K562 (cell line): Measurements from ENCODE around the gene CD40. TPM values are rescaled to one million over a fixed set of nuclear protein-coding genes. Genes with fewer than 3 reads are reported as not detected.

Experiments used
- ATAC-seq: fragments of 200-7000 bp; cut with Tn5 transposase; 3 replicates; pipeline ENCODE4 v1.9.1; 2020; ENCODE audit warnings: moderate library complexity
- BruUV-seq: library from RNA; stranded (reverse); fragments of 400-500 nt; replicated peaks from 2 replicates; lab custom pipeline; 2021; lab: Mats Ljungman, UMichigan
- CTCF ChIA-PET: fragments of 300-600 bp; formaldehyde crosslinking; extraction: SDS; loops from one replicate; lab custom pipeline; 2021; ENCODE audit warnings: low intra/inter-chr PET ratio; lab: Yijun Ruan, JAX
- POLR2A ChIA-PET: fragments of 300-600, 350-650 bp; sonication (Branson Sonifier 250); formaldehyde crosslinking; extraction: SDS; loops from one replicate; lab custom pipeline; 2021; ENCODE audit warnings: antibody characterized with exemption, inconsistent platforms; lab: Yijun Ruan, JAX
- DNase-seq, 4 experiments: peaks; one replicate each; pipeline versions ENCODE4 v3.0.0 to v3.0.0-alpha.2; 2011 to 2018; ENCODE audit warnings: low spot score in 3 of 4, mixed read lengths in 3 of 4; ENCODE audit errors: extremely low read depth in 1 of 4
- FAIRE-seq: peaks from 2 replicates; lab custom pipeline; 2011; peaks lifted over from hg19 to GRCh38; lab: Jason Lieb, UNC
- H2AFZ ChIP-seq: 2 replicates; pipeline ENCODE4 v1.6.0; 2011; ENCODE audit warnings: low read depth, low read length, control low read depth, inconsistent platforms
- H3K27ac ChIP-seq: fragments of 200-600 bp; 3 replicates; pipeline ENCODE4 v1.8.0; 2011; ENCODE audit warnings: low read depth, mild to moderate bottlenecking, control low read depth, inconsistent platforms, low read length, moderate library complexity, mixed read lengths; ENCODE audit errors: extremely low read depth
- H3K27me3 ChIP-seq, 2 experiments: fragments of 300-600 bp in 1 of 2; 2 replicates in 1 of 2; 3 replicates in 1 of 2; pipeline versions ENCODE4 v1.6.0 to v1.8.0; 2011; ENCODE audit warnings: inconsistent platforms in 2 of 2, low read length in 2 of 2, mild to moderate bottlenecking in 1 of 2, mixed read lengths in 1 of 2, moderate library complexity in 1 of 2; ENCODE audit not compliant: control insufficient read depth in 2 of 2, insufficient read depth in 2 of 2
- H3K36me3 ChIP-seq: fragments of 300-600 bp; 3 replicates; pipeline ENCODE4 v1.8.0; 2011; ENCODE audit warnings: mild to moderate bottlenecking, low read length, inconsistent platforms; ENCODE audit not compliant: control insufficient read depth, insufficient read depth
- H3K4me1 ChIP-seq, 2 experiments: fragments of 200-600 bp in 1 of 2; replicated peaks in 1 of 2; 2 replicates in 1 of 2; 3 replicates in 1 of 2; pipeline versions ENCODE4 v1.5.1 to v1.8.0; 2011; ENCODE audit warnings: inconsistent platforms in 2 of 2, low read length in 2 of 2, mild to moderate bottlenecking in 1 of 2, mixed read lengths in 1 of 2, moderate library complexity in 1 of 2; ENCODE audit not compliant: control insufficient read depth in 2 of 2, insufficient read depth in 2 of 2
- H3K4me2 ChIP-seq: 2 replicates; pipeline ENCODE4 v1.6.1; 2011; ENCODE audit warnings: low read length, control low read depth, inconsistent platforms, mixed read lengths; ENCODE audit not compliant: insufficient read depth
- H3K4me3 ChIP-seq: fragments of 200-600 bp; sonication (generic), shearing (Covaris generic); 2 replicates; pipeline ENCODE4 v1.5.1; 2016; ENCODE audit warnings: control low read depth, inconsistent platforms
- H3K79me2 ChIP-seq: fragments of 200-600 bp; 3 replicates; pipeline ENCODE4 v1.8.0; 2011; ENCODE audit warnings: low read length, inconsistent platforms; ENCODE audit not compliant: control insufficient read depth, insufficient read depth
- H3K9ac ChIP-seq, 2 experiments: 2 replicates each; pipeline versions ENCODE4 v1.6.0 to v1.6.1; 2011; ENCODE audit warnings: low read depth in 2 of 2, low read length in 2 of 2, control low read depth in 1 of 2, inconsistent platforms in 1 of 2, mild to moderate bottlenecking in 1 of 2, mixed read lengths in 1 of 2; ENCODE audit not compliant: insufficient read depth in 1 of 2
- H3K9me1 ChIP-seq: one replicate; pipeline ENCODE4 v1.6.0; 2011; ENCODE audit warnings: inconsistent platforms, mild to moderate bottlenecking, low read length, moderate library complexity; ENCODE audit not compliant: control insufficient read depth, insufficient read depth
- H3K9me3 ChIP-seq: replicated peaks from 2 replicates; pipeline ENCODE4 v1.5.1; 2011; ENCODE audit warnings: low read depth, low read length, inconsistent platforms; ENCODE audit not compliant: control insufficient read depth, insufficient read depth
- H4K20me1 ChIP-seq: replicated peaks from 2 replicates; pipeline ENCODE4 v1.6.1; 2011; ENCODE audit warnings: low read length, inconsistent platforms, mixed read lengths; ENCODE audit not compliant: control insufficient read depth, insufficient read depth
- AFF4 ChIP-seq: sonication (generic); formaldehyde crosslinking; IDR thresholded peaks from 2 replicates; pipeline ENCODE4 v1.8.0; 2023; ENCODE audit warnings: mild to moderate bottlenecking, missing genetic modification reagents
- ARID3B ChIP-seq: fragments of 250-450 bp; sonication (Bioruptor Pico); IDR thresholded peaks from 2 replicates; pipeline ENCODE4 v1.4.0; 2020; ENCODE audit warnings: borderline replicate concordance
- CBX8 ChIP-seq: fragments of 200-600 bp; sonication (generic); IDR thresholded peaks from 2 replicates; pipeline ENCODE4 v1.6.1; 2012; ENCODE audit warnings: borderline replicate concordance, mixed run types, low read depth, mild to moderate bottlenecking, moderate library complexity, mixed read lengths, low read length, control low read depth, inconsistent platforms; ENCODE audit not compliant: poor library complexity, severe bottlenecking; ENCODE audit errors: extremely low read depth
- HCFC1 ChIP-seq: IDR thresholded peaks from 2 replicates; pipeline ENCODE4 v1.6.1; 2012; ENCODE audit warnings: low read depth, low read length, improper control_type of control experiment
- NCOA2 ChIP-seq, 2 experiments: fragments of 450-650 bp; IDR thresholded peaks; 2 replicates each; pipeline ENCODE4 v1.6.1; 2018; ENCODE audit warnings: mild to moderate bottlenecking in 2 of 2, moderate library complexity in 1 of 2; ENCODE audit not compliant: partially characterized antibody in 2 of 2
- PHTF2 ChIP-seq: fragments of 250-450 bp; sonication (Bioruptor Pico); IDR thresholded peaks from 2 replicates; pipeline ENCODE4 v1.5.0; 2021; ENCODE audit warnings: mild to moderate bottlenecking
- SPI1 ChIP-seq: IDR thresholded peaks from 2 replicates; pipeline ENCODE4 v1.6.1; 2011; ENCODE audit warnings: low read depth, low read length, control low read depth, borderline replicate concordance
- WGBS: fragments of 100-300 bp; shearing (Covaris generic); methylation state at CpG from one replicate; pipeline ENCODE4 v1.1.6; 2016; ENCODE audit warnings: low coverage, mixed read lengths; ENCODE audit not compliant: insufficient coverage; ENCODE audit errors: missing lambda C conversion rate; 5-methylcytosine and 5-hydroxymethylcytosine counted together
- in situ Hi-C: fragments of 300-500 bp; cut with MboI; formaldehyde crosslinking; loops from 4 replicates; pipeline ENCODE4 v1.15.0; 2018; ENCODE audit warnings: inconsistent platforms, mixed read lengths
- intact Hi-C: fragments of 100-400 bp; cut with micrococcal nuclease; formaldehyde crosslinking; loops from 2 replicates; pipeline ENCODE4 v1.14.2; 2022
- polyA plus RNA-seq, 8 experiments: library from polyadenylated mRNA; depleted of rRNA in 4 of 8; stranded (reverse) in 5 of 8; unstranded in 3 of 8; fragments of >200 nt; fragmentation: Nextera tagmentation in 2 of 8; fragmentation: Illumina TruSeq in 1 of 8; extraction: Ambion mirVana in 2 of 8; extraction: Trizol in 1 of 8; gene quantifications; 2 replicates each; pipeline versions ENCODE4 v1.2.1 to v1.2.3, GENCODE V29; 2011 to 2014; ENCODE audit warnings: inconsistent platforms in 1 of 8, missing spikeins in 1 of 8
- total RNA-seq, 7 experiments: library from RNA; depleted of rRNA in 6 of 7; stranded (reverse); fragments of >200 nt in 6 of 7; fragmentation: Illumina TruSeq in 2 of 7; extraction: Trizol in 2 of 7; gene quantifications; 2 replicates each; pipeline versions ENCODE4 v1.2.1 to v1.2.3, GENCODE V29; 2011 to 2021; ENCODE audit warnings: low replicate concordance in 1 of 7

The CD40 gene
- total and polyA plus RNA-seq, 9 of the 15 experiments (the other 6 are each of a cell fraction or from before 2014, with no cell fraction given), result 0.76 to 3.7 (median 1.6) TPM

- TF ChIP-seq ARID3B (CRISPR knock-in tag) (no peak), AFF4 (CRISPR knock-in tag) (no peak)
Measured at GRCh38 chr20:46157625-46158024, 39.5 kb downstream of the CD40 start (continued).

DNA sequence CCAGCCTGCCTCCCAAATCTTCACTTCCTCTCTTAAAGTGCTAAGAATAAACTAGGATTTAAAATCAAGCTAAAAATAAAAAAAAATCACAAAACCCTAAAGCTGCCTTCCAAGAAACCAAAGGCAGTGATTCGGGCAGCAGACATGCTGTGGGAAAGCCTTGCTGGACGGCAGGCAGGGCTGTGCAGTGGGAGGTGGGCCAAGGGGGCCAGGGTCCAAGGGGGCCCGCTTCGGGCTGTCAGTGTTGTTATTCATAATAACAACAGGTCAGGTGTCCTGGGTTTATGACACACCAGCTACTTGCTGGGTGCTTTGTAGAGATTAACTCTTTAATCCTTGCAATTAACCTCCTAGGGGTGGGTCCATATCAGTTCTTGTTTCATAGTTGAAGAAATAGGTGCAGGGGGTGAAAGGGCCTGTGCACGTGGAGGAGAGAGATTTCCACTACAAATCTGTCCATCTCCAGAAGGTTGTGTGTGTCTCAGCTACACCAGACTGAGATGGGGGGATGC, 40.4 kb downstream of the CD40 start:
- in situ Hi-C loops, result no loop called here
- POLR2A ChIA-PET, result interaction anchor here (0.8 kb wide), 1 partner anchor 12 kb away, joined by 4 read pairs; no protein-coding TSS in a partner anchor
- no peaks in the 10 kb centered on the region for H3K79me2 ChIP-seq
- H3K4me1 ChIP-seq, result no peaks in the 10 kb centered on the region
- no peak overlapping the region for H3K27ac ChIP-seq
- ATAC-seq, result no peak
- no peaks in the 10 kb centered on the region; the same call in 1 of the 2 replicates for H4K20me1 ChIP-seq
- no TSS peak for BruUV-seq
- H3K4me3 ChIP-seq, result no peak overlapping the region
- no peaks in the 10 kb centered on the region for H3K9me1 ChIP-seq
- H3K36me3 ChIP-seq, result no peaks in the 10 kb centered on the region
- no peak for FAIRE-seq
- H2AFZ ChIP-seq, result no peak overlapping the region
- peaks cover 20 to 57% of the 10 kb centered on the region in 2 experiments; a peak in 3 of 5 replicates for H3K27me3 ChIP-seq
- 3% methylated on average over 4 of the region's 5 CpGs for WGBS
- no peak for TF ChIP-seq CBX8
- TF ChIP-seq NCOA2 (IDR thresholded peaks at IDR 0.05; ENCODE audit: partially characterized antibody in 2 of 2), result no peak
- TF ChIP-seq SPI1, result 0 out of 2 replicates have a peak, but pooled peaks have one; percentile 16
- no peak for TF ChIP-seq HCFC1
- no peak for TF ChIP-seq PHTF2 (CRISPR knock-in tag)
- no peak overlapping the region for H3K4me2 ChIP-seq
- no peak for DNase-seq
- intact Hi-C loops, result no loop called here
- no peaks in the 10 kb centered on the region for H3K9me3 ChIP-seq
- H3K9ac ChIP-seq, result no peak overlapping the region
- CTCF ChIA-PET, result no interaction called here
